Astrocyte (in vitro differentiated cells and primary cell): ENCODE data around the gene AGPAT4. TPM values are rescaled to one million over a fixed set of nuclear protein-coding genes. Genes with fewer than 3 reads are reported as not detected.

Source experiments
- DNase-seq: peaks from one replicate; pipeline ENCODE4 v3.0.0-alpha.2; 2010; ENCODE audit warnings: low read depth
- FAIRE-seq: peaks from 2 replicates; lab custom pipeline; 2011; peaks lifted over from hg19 to GRCh38; lab: Jason Lieb, UNC
- H2AFZ ChIP-seq: 2 replicates; pipeline ENCODE4 v1.6.0; 2012; ENCODE audit warnings: low read depth, low read length, inconsistent platforms
- H3K27ac ChIP-seq: 2 replicates; pipeline ENCODE4 v1.5.1; 2011; ENCODE audit warnings: low read depth, low read length, inconsistent platforms
- H3K27me3 ChIP-seq: 2 replicates; pipeline ENCODE4 v1.6.0; 2011; ENCODE audit warnings: low read length, inconsistent platforms; ENCODE audit not compliant: insufficient read depth
- H3K36me3 ChIP-seq: 2 replicates; pipeline ENCODE4 v1.5.1; 2011; ENCODE audit warnings: low read length, inconsistent platforms; ENCODE audit not compliant: insufficient read depth
- H3K4me1 ChIP-seq: 2 replicates; pipeline ENCODE4 v1.5.1; 2011; ENCODE audit warnings: low read length, inconsistent platforms; ENCODE audit not compliant: insufficient read depth
- H3K4me2 ChIP-seq: 2 replicates; pipeline ENCODE4 v1.6.0; 2012; ENCODE audit warnings: low read length, inconsistent platforms
- H3K4me3 ChIP-seq: 2 replicates; pipeline ENCODE4 v1.5.1; 2011; ENCODE audit warnings: low read depth, mild to moderate bottlenecking, low read length, inconsistent platforms; ENCODE audit not compliant: insufficient read depth
- H3K79me2 ChIP-seq: 2 replicates; pipeline ENCODE4 v1.6.0; 2012; ENCODE audit warnings: mild to moderate bottlenecking, low read length, inconsistent platforms; ENCODE audit not compliant: insufficient read depth
- H3K9ac ChIP-seq: 2 replicates; pipeline ENCODE4 v1.6.0; 2012; ENCODE audit warnings: mild to moderate bottlenecking, low read length, inconsistent platforms
- H3K9me3 ChIP-seq: 2 replicates; pipeline ENCODE4 v1.5.1; 2012; ENCODE audit warnings: low read depth, mild to moderate bottlenecking, low read length, inconsistent platforms; ENCODE audit not compliant: insufficient read depth
- H4K20me1 ChIP-seq: 2 replicates; pipeline ENCODE4 v1.6.0; 2012; ENCODE audit warnings: low read length, inconsistent platforms; ENCODE audit not compliant: insufficient read depth
- H3K27ac Mint-ChIP-seq: one replicate; pipeline ENCODE4 v1.8.0; 2021; ENCODE audit warnings: mild to moderate bottlenecking, mixed read lengths; ENCODE audit not compliant: unreplicated experiment
- H3K27me3 Mint-ChIP-seq: one replicate; pipeline ENCODE4 v1.8.0; 2021; ENCODE audit warnings: low read depth, mixed read lengths; ENCODE audit not compliant: unreplicated experiment
- H3K36me3 Mint-ChIP-seq: one replicate; pipeline ENCODE4 v1.8.0; 2021; ENCODE audit warnings: low read depth, mixed read lengths; ENCODE audit not compliant: unreplicated experiment
- H3K4me1 Mint-ChIP-seq: one replicate; pipeline ENCODE4 v1.8.0; 2021; ENCODE audit warnings: low read depth, mixed read lengths; ENCODE audit not compliant: unreplicated experiment
- H3K4me3 Mint-ChIP-seq: one replicate; pipeline ENCODE4 v1.8.0; 2021; ENCODE audit warnings: mild to moderate bottlenecking, moderate library complexity, mixed read lengths; ENCODE audit not compliant: unreplicated experiment
- H3K9me3 Mint-ChIP-seq: one replicate; pipeline ENCODE4 v1.8.0; 2021; ENCODE audit warnings: mild to moderate bottlenecking, mixed read lengths; ENCODE audit not compliant: unreplicated experiment
- EZH2 ChIP-seq: IDR thresholded peaks from 2 replicates; pipeline ENCODE4 v1.6.1; 2012; ENCODE audit warnings: mild to moderate bottlenecking, low read length, inconsistent platforms; ENCODE audit not compliant: insufficient read depth
- total RNA-seq: library from RNA; stranded (reverse); gene quantifications from 2 replicates; pipeline ENCODE4 v1.2.1, GENCODE V29; 2021
- TF ChIP-seq, protein P1 (sequence below): IDR thresholded peaks from 2 replicates; pipeline ENCODE4 v1.5.1; 2011; ENCODE audit warnings: low read depth, mild to moderate bottlenecking, inconsistent platforms, low read length, moderate library complexity; ENCODE audit not compliant: insufficient read depth

The AGPAT4 gene
- total RNA-seq, 1 donor from 2014 or later: 27.2 TPM

DNA sequence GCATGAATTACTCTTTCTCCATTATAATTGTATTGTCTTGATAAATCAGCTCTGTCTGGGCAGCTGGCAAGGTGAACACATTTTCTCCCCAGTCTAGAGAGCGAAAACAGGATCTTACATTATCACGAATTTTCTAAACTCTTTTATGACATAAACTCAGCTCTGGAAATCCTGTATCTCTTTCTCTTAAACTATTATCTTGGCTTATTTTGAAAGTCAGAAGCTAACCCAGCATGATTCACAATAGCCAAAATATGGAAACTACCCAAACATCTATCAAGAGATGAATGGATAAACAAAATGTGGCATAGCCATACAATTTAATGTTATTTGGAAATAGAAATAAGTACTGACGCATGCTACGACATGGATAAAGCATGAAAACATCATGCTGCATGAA is 25.9 kb upstream of the AGPAT4 start:
- FAIRE-seq (no peak), DNase-seq (no peak)
- Histone ChIP-seq H2AFZ (no peak overlapping the region), H4K20me1 (no peaks in the 10 kb centered on the region), H3K4me3 (no peak overlapping the region), H3K27me3 (no peaks in the 10 kb centered on the region), H3K4me1 (peaks cover 6% of the 10 kb centered on the region), H3K9me3 (no peaks in the 10 kb centered on the region), H3K27ac (no peak overlapping the region), H3K9ac (no peak overlapping the region), H3K4me2 (no peak overlapping the region), H3K36me3 (no peaks in the 10 kb centered on the region), H3K79me2 (no peaks in the 10 kb centered on the region)
- Mint-ChIP-seq H3K27me3 (no peaks in the 10 kb centered on the region), H3K36me3 (no peaks in the 10 kb centered on the region), H3K4me1 (no peaks in the 10 kb centered on the region), H3K4me3 (no peak overlapping the region), H3K9me3 (peaks cover 3% of the 10 kb centered on the region), H3K27ac (no peak overlapping the region)
- TF ChIP-seq EZH2: no peak
- TF ChIP-seq, protein P1, sequence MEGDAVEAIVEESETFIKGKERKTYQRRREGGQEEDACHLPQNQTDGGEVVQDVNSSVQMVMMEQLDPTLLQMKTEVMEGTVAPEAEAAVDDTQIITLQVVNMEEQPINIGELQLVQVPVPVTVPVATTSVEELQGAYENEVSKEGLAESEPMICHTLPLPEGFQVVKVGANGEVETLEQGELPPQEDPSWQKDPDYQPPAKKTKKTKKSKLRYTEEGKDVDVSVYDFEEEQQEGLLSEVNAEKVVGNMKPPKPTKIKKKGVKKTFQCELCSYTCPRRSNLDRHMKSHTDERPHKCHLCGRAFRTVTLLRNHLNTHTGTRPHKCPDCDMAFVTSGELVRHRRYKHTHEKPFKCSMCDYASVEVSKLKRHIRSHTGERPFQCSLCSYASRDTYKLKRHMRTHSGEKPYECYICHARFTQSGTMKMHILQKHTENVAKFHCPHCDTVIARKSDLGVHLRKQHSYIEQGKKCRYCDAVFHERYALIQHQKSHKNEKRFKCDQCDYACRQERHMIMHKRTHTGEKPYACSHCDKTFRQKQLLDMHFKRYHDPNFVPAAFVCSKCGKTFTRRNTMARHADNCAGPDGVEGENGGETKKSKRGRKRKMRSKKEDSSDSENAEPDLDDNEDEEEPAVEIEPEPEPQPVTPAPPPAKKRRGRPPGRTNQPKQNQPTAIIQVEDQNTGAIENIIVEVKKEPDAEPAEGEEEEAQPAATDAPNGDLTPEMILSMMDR: no peak

GRCh38 chr6:161295784-161296183 is 21.9 kb upstream of the AGPAT4 start:
- no peak overlapping the region for H3K9ac ChIP-seq
- no peaks in the 10 kb centered on the region for H3K4me1 ChIP-seq
- Mint-ChIP-seq H3K27ac (no peak overlapping the region), H3K4me3 (no peak overlapping the region), H3K27me3 (no peaks in the 10 kb centered on the region), H3K9me3 (peaks cover 3% of the 10 kb centered on the region), H3K36me3 (no peaks in the 10 kb centered on the region), H3K4me1 (no peaks in the 10 kb centered on the region)
- H3K4me3 ChIP-seq: no peak overlapping the region
- DNase-seq: no peak
- TF ChIP-seq, protein P1: no peak
- H2AFZ ChIP-seq: no peak overlapping the region
- no peak for FAIRE-seq
- H3K27me3 ChIP-seq: no peaks in the 10 kb centered on the region
- H3K36me3 ChIP-seq: no peaks in the 10 kb centered on the region
- no peaks in the 10 kb centered on the region for H4K20me1 ChIP-seq
- H3K79me2 ChIP-seq: no peaks in the 10 kb centered on the region
- no peak overlapping the region for H3K27ac ChIP-seq
- H3K9me3 ChIP-seq: no peaks in the 10 kb centered on the region
- no peak overlapping the region for H3K4me2 ChIP-seq

DNA sequence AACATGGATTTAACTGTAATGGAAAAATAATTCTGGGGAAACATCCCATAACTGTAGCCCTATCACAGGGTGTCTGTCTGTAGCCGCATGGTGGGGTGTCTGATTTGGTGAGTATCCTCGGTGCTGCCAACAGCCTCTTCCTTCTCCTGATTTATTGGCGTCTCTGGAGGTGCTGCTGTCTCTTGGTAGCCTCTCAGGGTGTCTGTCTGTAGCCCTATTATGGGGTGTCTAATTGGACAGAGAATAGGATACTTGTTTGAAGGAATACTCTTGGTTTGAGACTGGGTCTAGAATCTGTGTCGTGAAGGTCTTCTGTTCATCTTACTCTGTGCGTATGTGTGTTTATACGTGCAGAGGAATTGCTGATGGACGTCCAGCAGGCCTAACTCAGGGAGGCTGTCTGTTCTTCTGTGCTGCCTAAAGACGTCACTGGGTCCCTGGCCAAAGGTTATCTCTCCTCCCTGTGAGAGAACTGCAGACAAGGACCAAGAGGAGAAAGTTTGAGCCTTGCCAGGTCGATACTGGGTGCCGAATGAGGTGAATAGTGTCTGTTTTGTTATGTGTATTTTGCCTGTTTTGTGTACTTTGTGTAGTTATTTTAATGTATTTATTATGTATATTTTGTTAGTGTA is 18.9 kb upstream of the AGPAT4 start:
- DNase-seq: no peak
- Mint-ChIP-seq H3K9me3 (peaks cover 3% of the 10 kb centered on the region), H3K36me3 (no peaks in the 10 kb centered on the region), H3K4me1 (no peaks in the 10 kb centered on the region), H3K4me3 (no peak overlapping the region), H3K27ac (no peak overlapping the region), H3K27me3 (no peaks in the 10 kb centered on the region)
- Histone ChIP-seq H3K9ac (no peak overlapping the region), H3K36me3 (no peaks in the 10 kb centered on the region), H3K27me3 (no peaks in the 10 kb centered on the region), H3K4me3 (no peak overlapping the region), H3K4me2 (no peak overlapping the region), H3K4me1 (no peaks in the 10 kb centered on the region), H3K27ac (no peak overlapping the region), H4K20me1 (no peaks in the 10 kb centered on the region), H3K9me3 (no peaks in the 10 kb centered on the region), H2AFZ (no peak overlapping the region), H3K79me2 (no peaks in the 10 kb centered on the region)
- TF ChIP-seq, protein P1: no peak
- TF ChIP-seq EZH2: no peak
- FAIRE-seq: no peak
